Keratinocyte (primary cell): ENCODE results near the gene ETV3L.

Experiments used
- EZH2 ChIP-seq: IDR thresholded peaks from one replicate; pipeline ENCODE4 v1.6.1; 2012; ENCODE audit warnings: inconsistent platforms, mild to moderate bottlenecking, low read length, moderate library complexity
- TF ChIP-seq, protein P1 (sequence below), 3 experiments: IDR thresholded peaks in 1 of 3; conservative IDR thresholded peaks in 1 of 3; optimal IDR thresholded peaks in 1 of 3; 2 replicates in 2 of 3; 3 replicates in 1 of 3; pipeline versions ENCODE3 to v1.5.1; 2011; ENCODE audit warnings: low read length in 3 of 3, mild to moderate bottlenecking in 3 of 3, moderate library complexity in 2 of 3, control low read depth in 1 of 3, inconsistent platforms in 1 of 3; ENCODE audit not compliant: insufficient read depth in 2 of 3; ENCODE audit errors: extremely low read depth in 1 of 3

DNA sequence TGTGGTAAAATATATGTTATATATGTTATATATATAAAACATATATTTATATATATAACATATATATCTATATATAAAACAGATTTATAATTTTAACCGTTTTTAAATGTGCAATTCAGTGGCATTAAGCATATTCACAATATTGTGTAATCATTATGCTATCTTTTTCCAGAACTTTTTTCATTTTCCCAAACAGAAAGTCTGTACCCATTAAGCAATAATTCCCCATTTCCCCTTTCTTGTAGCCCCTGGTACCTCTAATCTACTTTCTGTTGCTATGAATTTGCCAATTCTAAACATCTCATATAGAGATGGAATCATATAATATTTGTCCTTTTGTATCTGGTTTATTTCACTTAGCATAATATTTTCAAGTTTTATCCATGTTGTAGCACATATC, 43.3 kb downstream of the ETV3L start:
- TF ChIP-seq, protein P1, sequence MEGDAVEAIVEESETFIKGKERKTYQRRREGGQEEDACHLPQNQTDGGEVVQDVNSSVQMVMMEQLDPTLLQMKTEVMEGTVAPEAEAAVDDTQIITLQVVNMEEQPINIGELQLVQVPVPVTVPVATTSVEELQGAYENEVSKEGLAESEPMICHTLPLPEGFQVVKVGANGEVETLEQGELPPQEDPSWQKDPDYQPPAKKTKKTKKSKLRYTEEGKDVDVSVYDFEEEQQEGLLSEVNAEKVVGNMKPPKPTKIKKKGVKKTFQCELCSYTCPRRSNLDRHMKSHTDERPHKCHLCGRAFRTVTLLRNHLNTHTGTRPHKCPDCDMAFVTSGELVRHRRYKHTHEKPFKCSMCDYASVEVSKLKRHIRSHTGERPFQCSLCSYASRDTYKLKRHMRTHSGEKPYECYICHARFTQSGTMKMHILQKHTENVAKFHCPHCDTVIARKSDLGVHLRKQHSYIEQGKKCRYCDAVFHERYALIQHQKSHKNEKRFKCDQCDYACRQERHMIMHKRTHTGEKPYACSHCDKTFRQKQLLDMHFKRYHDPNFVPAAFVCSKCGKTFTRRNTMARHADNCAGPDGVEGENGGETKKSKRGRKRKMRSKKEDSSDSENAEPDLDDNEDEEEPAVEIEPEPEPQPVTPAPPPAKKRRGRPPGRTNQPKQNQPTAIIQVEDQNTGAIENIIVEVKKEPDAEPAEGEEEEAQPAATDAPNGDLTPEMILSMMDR (optimal IDR thresholded peaks at IDR 0.05 in 1 of 3, IDR thresholded peaks at IDR 0.05 in 1 of 3, conservative IDR thresholded peaks at IDR 0.05 in 1 of 3; ENCODE audit: extremely low read depth in 1 of 3, insufficient read depth in 2 of 3, low read length in 3 of 3) = no peak
- TF ChIP-seq EZH2 = no peak
